HT1080 (cell line): ENCODE data around the gene TNS1. TPM values are rescaled to one million over a fixed set of nuclear protein-coding genes. Genes with fewer than 3 reads are reported as not detected.

Experiments
- DNase-seq: peaks from one replicate; pipeline ENCODE4 v3.0.0-alpha.2; 2015; ENCODE audit warnings: low read depth
- total RNA-seq: library from RNA; depleted of rRNA; stranded (reverse); fragments of >200 nt; shearing (Covaris generic); gene quantifications from 2 replicates; pipeline ENCODE4 v1.2.3, GENCODE V29; 2014

The TNS1 gene
- total RNA-seq, 1 experiment from 2014 or later: 10.5 TPM

GRCh38 chr2:217875556-217876252, 127.1 kb downstream of the TNS1 start:
- no peak for DNase-seq

GRCh38 chr2:217875138-217875537, 127.7 kb downstream of the TNS1 start:
- no peak for DNase-seq

- DNase-seq: no peak
These were observed 129.4 kb downstream of the TNS1 start for GRCh38 chr2:217873371-217873770.

GRCh38 chr2:217872319-217872718, 130.5 kb downstream of the TNS1 start:
- no peak for DNase-seq

GRCh38 chr2:217870528-217871011, 132.2 kb downstream of the TNS1 start:
- DNase-seq: no peak

- peak; percentile 76 for DNase-seq
These were observed 133.9 kb downstream of the TNS1 start for GRCh38 chr2:217868911-217869334.

GRCh38 chr2:217868265-217868892, 134.4 kb downstream of the TNS1 start:
- DNase-seq: no peak

- no peak for DNase-seq
These were observed 136.3 kb downstream of the TNS1 start for GRCh38 chr2:217866457-217866856.

- no peak for DNase-seq
These were observed 137.6 kb downstream of the TNS1 start for GRCh38 chr2:217864963-217865772.

GRCh38 chr2:217863883-217864282, 138.9 kb downstream of the TNS1 start:
- DNase-seq: no peak

GRCh38 chr2:217861334-217861877, 141.4 kb downstream of the TNS1 start:
- no peak for DNase-seq

GRCh38 chr2:217859926-217860325, 142.9 kb downstream of the TNS1 start:
- DNase-seq: no peak

GRCh38 chr2:217858519-217859491, 144.0 kb downstream of the TNS1 start:
- DNase-seq: no peak

GRCh38 chr2:217857624-217858506, 144.9 kb downstream of the TNS1 start:
- DNase-seq: no peak

- no peak for DNase-seq
These were observed 145.9 kb downstream of the TNS1 start for GRCh38 chr2:217856871-217857270.

GRCh38 chr2:217856159-217856558, 146.6 kb downstream of the TNS1 start:
- DNase-seq: no peak

- no peak for DNase-seq
These were observed 147.9 kb downstream of the TNS1 start for GRCh38 chr2:217854684-217855420.

- DNase-seq: no peak
These were observed 148.8 kb downstream of the TNS1 start for GRCh38 chr2:217853961-217854360.
